DMS 273 treated with DMSO at 0.1 percent for 48 hours (cell line): ENCODE results near the gene CREBBP.

Experiments
- DNase-seq: peaks from one replicate; lab custom pipeline; 2025; lab: John Stamatoyannopoulos, UW

Gene CREBBP

GRCh38 chr16:3797904-3798811 is 82.4 kb downstream of the CREBBP start:
- no peak for DNase-seq

- DNase-seq, result no peak
Observed at GRCh38 chr16:3797473-3797872, 83.0 kb downstream of the CREBBP start.

- no peak for DNase-seq
Observed at GRCh38 chr16:3793161-3793576, 87.3 kb downstream of the CREBBP start.

- DNase-seq, result no peak
Observed at GRCh38 chr16:3792472-3793012, 88.0 kb downstream of the CREBBP start.

GRCh38 chr16:3791701-3792100 is 88.8 kb downstream of the CREBBP start:
- no peak for DNase-seq

- DNase-seq, result no peak
Observed at GRCh38 chr16:3789375-3790099, 91.0 kb downstream of the CREBBP start.

- DNase-seq, result no peak
Observed at GRCh38 chr16:3788711-3789374, 91.7 kb downstream of the CREBBP start.

- DNase-seq, result no peak
Observed at GRCh38 chr16:3787924-3788661, 92.4 kb downstream of the CREBBP start.

GRCh38 chr16:3785413-3785812 is 95.1 kb downstream of the CREBBP start:
- DNase-seq, result no peak

GRCh38 chr16:3783516-3783915 is 97.0 kb downstream of the CREBBP start:
- no peak for DNase-seq

- DNase-seq, result no peak
Observed at GRCh38 chr16:3782566-3782965, 97.9 kb downstream of the CREBBP start.

- DNase-seq, result no peak
Observed at GRCh38 chr16:3781421-3781820, 99.1 kb downstream of the CREBBP start.

- DNase-seq, result peak; percentile 3
Observed at GRCh38 chr16:3780570-3780969, 99.9 kb downstream of the CREBBP start.

GRCh38 chr16:3776316-3776715 is 104.2 kb downstream of the CREBBP start:
- no peak for DNase-seq

GRCh38 chr16:3774819-3775218 is 105.7 kb downstream of the CREBBP start:
- no peak for DNase-seq

GRCh38 chr16:3774156-3774767 is 106.3 kb downstream of the CREBBP start:
- DNase-seq, result peak; percentile 8

- no peak for DNase-seq
Observed at GRCh38 chr16:3773663-3774062, 106.8 kb downstream of the CREBBP start.

- no peak for DNase-seq
Observed at GRCh38 chr16:3771513-3771912, 109.0 kb downstream of the CREBBP start.

GRCh38 chr16:3770530-3770929 is 110.0 kb downstream of the CREBBP start:
- DNase-seq, result no peak

GRCh38 chr16:3769942-3770341 is 110.6 kb downstream of the CREBBP start:
- no peak for DNase-seq

GRCh38 chr16:3769013-3769412 is 111.5 kb downstream of the CREBBP start:
- no peak for DNase-seq
